SH-SY5Y (cell line): ENCODE measurements around the gene AOAH.

Source experiments
- GATA2 ChIP-seq: IDR thresholded peaks from 2 replicates; pipeline ENCODE4 v1.6.1; 2011; ENCODE audit warnings: mild to moderate bottlenecking, low read depth, low read length
- GATA3 ChIP-seq: IDR thresholded peaks from 2 replicates; pipeline ENCODE4 v1.6.1; 2011; ENCODE audit warnings: low read depth, mild to moderate bottlenecking, low read length, moderate library complexity

- no peak for TF ChIP-seq GATA2
- TF ChIP-seq GATA3, result no peak
These were observed 158.4 kb downstream of the AOAH start for GRCh38 chr7:36565792-36566356.
